Liver (tissue), 2 donors: ENCODE data around the gene UBASH3A.

Experiments
- CTCF ChIP-seq: fragments of 150-350 bp; IDR thresholded peaks from 2 replicates; pipeline ENCODE4 v1.5.1; 2017; ENCODE audit warnings: improper control_type of control experiment, low read depth, low read length; ENCODE audit not compliant: missing input control
- MAX ChIP-seq: IDR thresholded peaks from 2 replicates; pipeline ENCODE4 v1.6.1; 2016; ENCODE audit warnings: antibody characterized with exemption
- ZBTB33 ChIP-seq: IDR thresholded peaks from 2 replicates; pipeline ENCODE4 v1.6.1; 2016; ENCODE audit warnings: antibody characterized with exemption
- TF ChIP-seq, protein P1 (sequence below): IDR thresholded peaks from 2 replicates; pipeline ENCODE4 v1.6.1; 2016; ENCODE audit warnings: antibody characterized with exemption, mild to moderate bottlenecking
- donor health status: healthy.

DNA sequence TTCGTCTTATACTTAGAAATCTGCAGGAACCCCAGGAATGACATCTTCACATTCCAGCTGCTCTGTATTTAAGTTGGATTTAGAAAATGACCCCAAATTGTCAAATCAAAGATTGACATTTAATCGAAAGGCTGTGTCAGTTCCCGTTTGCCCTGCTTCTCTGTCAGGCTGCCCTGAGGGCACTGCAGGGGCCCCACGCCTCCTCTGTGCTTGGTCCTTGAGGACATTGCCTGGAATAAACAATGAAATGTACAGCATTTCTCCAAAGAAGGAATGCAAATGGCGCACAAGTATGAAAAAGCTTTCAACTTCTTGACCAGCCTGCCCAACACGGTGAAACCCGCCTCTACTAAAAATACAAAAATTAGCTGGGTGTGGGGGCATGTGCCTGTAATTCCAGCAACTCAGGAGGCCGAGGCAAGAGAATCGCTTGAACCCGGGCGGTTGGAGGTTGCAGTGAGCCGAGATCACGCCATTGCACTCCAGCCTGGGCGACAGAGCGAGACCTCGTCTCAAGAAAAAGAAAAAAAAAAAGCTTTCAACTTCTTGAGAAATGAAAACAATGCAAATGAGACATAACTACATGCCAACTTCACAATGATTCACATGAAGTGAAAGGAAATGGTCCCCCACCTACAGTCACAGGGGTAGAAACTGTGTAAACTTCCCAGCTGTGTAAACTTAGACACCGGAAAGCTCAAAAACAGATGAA, 10.8 kb upstream of the UBASH3A start:
- no peak for TF ChIP-seq MAX
- no peak for TF ChIP-seq CTCF
- no peak for TF ChIP-seq ZBTB33
- TF ChIP-seq, protein P1, sequence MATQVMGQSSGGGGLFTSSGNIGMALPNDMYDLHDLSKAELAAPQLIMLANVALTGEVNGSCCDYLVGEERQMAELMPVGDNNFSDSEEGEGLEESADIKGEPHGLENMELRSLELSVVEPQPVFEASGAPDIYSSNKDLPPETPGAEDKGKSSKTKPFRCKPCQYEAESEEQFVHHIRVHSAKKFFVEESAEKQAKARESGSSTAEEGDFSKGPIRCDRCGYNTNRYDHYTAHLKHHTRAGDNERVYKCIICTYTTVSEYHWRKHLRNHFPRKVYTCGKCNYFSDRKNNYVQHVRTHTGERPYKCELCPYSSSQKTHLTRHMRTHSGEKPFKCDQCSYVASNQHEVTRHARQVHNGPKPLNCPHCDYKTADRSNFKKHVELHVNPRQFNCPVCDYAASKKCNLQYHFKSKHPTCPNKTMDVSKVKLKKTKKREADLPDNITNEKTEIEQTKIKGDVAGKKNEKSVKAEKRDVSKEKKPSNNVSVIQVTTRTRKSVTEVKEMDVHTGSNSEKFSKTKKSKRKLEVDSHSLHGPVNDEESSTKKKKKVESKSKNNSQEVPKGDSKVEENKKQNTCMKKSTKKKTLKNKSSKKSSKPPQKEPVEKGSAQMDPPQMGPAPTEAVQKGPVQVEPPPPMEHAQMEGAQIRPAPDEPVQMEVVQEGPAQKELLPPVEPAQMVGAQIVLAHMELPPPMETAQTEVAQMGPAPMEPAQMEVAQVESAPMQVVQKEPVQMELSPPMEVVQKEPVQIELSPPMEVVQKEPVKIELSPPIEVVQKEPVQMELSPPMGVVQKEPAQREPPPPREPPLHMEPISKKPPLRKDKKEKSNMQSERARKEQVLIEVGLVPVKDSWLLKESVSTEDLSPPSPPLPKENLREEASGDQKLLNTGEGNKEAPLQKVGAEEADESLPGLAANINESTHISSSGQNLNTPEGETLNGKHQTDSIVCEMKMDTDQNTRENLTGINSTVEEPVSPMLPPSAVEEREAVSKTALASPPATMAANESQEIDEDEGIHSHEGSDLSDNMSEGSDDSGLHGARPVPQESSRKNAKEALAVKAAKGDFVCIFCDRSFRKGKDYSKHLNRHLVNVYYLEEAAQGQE = no peak
